SH-SY5Y (cell line): ENCODE results near the gene CCDC102B.

Experiments
- GATA2 ChIP-seq: IDR thresholded peaks from 2 replicates; pipeline ENCODE4 v1.6.1; 2011; ENCODE audit warnings: mild to moderate bottlenecking, low read depth, low read length
- GATA3 ChIP-seq: IDR thresholded peaks from 2 replicates; pipeline ENCODE4 v1.6.1; 2011; ENCODE audit warnings: low read depth, mild to moderate bottlenecking, low read length, moderate library complexity

DNA sequence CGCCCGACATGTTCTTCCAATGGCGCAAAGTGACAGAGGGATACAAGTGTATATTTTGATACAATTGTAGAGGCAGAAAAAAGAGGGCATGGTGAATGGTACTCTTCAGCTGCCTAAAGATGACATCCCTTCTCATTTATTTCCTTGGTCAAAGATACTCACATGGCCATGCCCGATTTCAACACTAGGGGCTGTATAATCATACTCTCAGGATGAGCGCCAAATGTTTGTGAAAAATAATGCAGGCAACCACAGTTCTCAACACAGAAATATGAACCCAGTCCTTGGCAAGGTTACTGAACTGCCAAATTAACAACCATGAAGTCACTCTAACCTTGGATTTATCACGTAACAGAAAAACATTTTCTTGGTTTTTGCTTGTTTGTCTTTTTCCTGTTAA is 204.4 kb downstream of the CCDC102B start:
- TF ChIP-seq GATA2 (no peak), GATA3 (no peak)
